Neural progenitor cell (in vitro differentiated cells): ENCODE measurements around the gene RGS10. TPM values are rescaled to one million over a fixed set of nuclear protein-coding genes. Genes with fewer than 3 reads are reported as not detected.

Experiments used
- DNase-seq: peaks from one replicate; pipeline ENCODE4 v3.0.0-alpha.2; 2016; ENCODE audit warnings: low spot score
- H2AFZ ChIP-seq: fragments of 200-600 bp; sonication (generic); replicated peaks from 2 replicates; pipeline ENCODE4 v1.6.1; 2016; ENCODE audit warnings: antibody characterized with exemption
- H3F3A ChIP-seq: fragments of 200-600 bp; sonication (generic); 2 replicates; pipeline ENCODE4 v1.6.1; 2016; ENCODE audit warnings: antibody characterized with exemption, low read depth
- H3K27ac ChIP-seq: fragments of 200-600 bp; sonication (generic); 2 replicates; pipeline ENCODE4 v1.5.1; 2016; ENCODE audit warnings: mild to moderate bottlenecking
- H3K27me3 ChIP-seq: fragments of 200-600 bp; sonication (generic); 2 replicates; pipeline ENCODE4 v1.6.1; 2016; ENCODE audit warnings: mild to moderate bottlenecking, moderate library complexity
- H3K36me3 ChIP-seq: fragments of 200-600 bp; sonication (generic); 2 replicates; pipeline ENCODE4 v1.5.1; 2016
- H3K4me1 ChIP-seq: fragments of 200-600 bp; sonication (generic); 2 replicates; pipeline ENCODE4 v1.6.1; 2016; ENCODE audit warnings: mixed run types
- H3K4me2 ChIP-seq: fragments of 200-600 bp; sonication (generic); 2 replicates; pipeline ENCODE4 v1.6.1; 2016
- H3K4me3 ChIP-seq: fragments of 200-600 bp; sonication (generic); 2 replicates; pipeline ENCODE4 v1.5.1; 2016
- H3K79me2 ChIP-seq: fragments of 200-600 bp; sonication (generic); 2 replicates; pipeline ENCODE4 v1.6.1; 2016; ENCODE audit warnings: low read depth
- H3K9ac ChIP-seq: fragments of 200-600 bp; sonication (generic); 2 replicates; pipeline ENCODE4 v1.6.1; 2016
- H3K9me3 ChIP-seq: fragments of 200-600 bp; sonication (generic); 2 replicates; pipeline ENCODE4 v1.5.1; 2016; ENCODE audit warnings: low read depth
- H4K20me1 ChIP-seq: fragments of 200-600 bp; sonication (generic); 2 replicates; pipeline ENCODE4 v1.6.1; 2016; ENCODE audit warnings: low read depth
- H3K27ac Mint-ChIP-seq: 3 replicates; pipeline ENCODE4 v1.8.0; 2021; ENCODE audit warnings: mixed read lengths
- H3K27me3 Mint-ChIP-seq: 2 replicates; pipeline ENCODE4 v1.8.0; 2022; ENCODE audit warnings: low read depth, mild to moderate bottlenecking, inconsistent platforms, moderate library complexity, mixed read lengths; ENCODE audit not compliant: insufficient read depth
- H3K36me3 Mint-ChIP-seq: 3 replicates; pipeline ENCODE4 v1.8.0; 2021; ENCODE audit warnings: mixed read lengths
- H3K4me1 Mint-ChIP-seq: 3 replicates; pipeline ENCODE4 v1.8.0; 2021; ENCODE audit warnings: mixed read lengths
- H3K4me3 Mint-ChIP-seq: 3 replicates; pipeline ENCODE4 v1.8.0; 2021; ENCODE audit warnings: mild to moderate bottlenecking, moderate library complexity, mixed read lengths
- H3K9me3 Mint-ChIP-seq: 3 replicates; pipeline ENCODE4 v1.8.0; 2020; ENCODE audit warnings: mixed read lengths
- EZH2 ChIP-seq: fragments of 200-600 bp; sonication (generic); IDR thresholded peaks from 2 replicates; pipeline ENCODE4 v1.6.1; 2017; ENCODE audit warnings: antibody characterized with exemption, mild to moderate bottlenecking, moderate library complexity
- EZH2phosphoT487 ChIP-seq: fragments of 200-600 bp; sonication (generic); IDR thresholded peaks from 2 replicates; pipeline ENCODE4 v1.6.1; 2017; ENCODE audit warnings: antibody characterized with exemption
- total RNA-seq: library from RNA; depleted of rRNA; stranded (reverse); fragments of >200 nt; gene quantifications from 2 replicates; pipeline ENCODE4 v1.2.3, GENCODE V29; 2015; ENCODE audit warnings: low replicate concordance
- TF ChIP-seq, protein P1 (sequence below): fragments of 200-600 bp; sonication (generic); IDR thresholded peaks from 2 replicates; pipeline ENCODE4 v1.5.1; 2017; ENCODE audit warnings: antibody characterized with exemption, mild to moderate bottlenecking

RGS10 gene
- total RNA-seq, 1 donor from 2014 or later: 12.0 TPM

DNA sequence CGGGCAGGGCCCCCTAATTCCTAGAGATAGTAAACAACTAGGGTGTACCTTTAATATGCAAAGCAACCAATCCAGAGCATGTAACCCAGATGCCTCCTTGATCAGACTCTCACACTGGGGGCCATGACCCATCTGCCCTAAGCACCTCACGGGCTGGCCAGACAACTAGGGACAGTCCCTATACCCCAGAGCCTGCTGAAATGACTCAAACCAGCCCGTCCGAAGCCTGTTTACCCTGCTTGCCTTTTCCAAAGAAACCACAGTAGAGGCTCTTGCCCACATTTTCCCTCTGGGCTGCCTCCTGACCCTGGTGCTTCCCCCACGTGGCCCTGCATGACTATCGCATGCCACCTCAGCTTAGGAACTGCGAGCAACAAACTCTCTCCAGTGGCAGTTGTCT lies 46.2 kb downstream of the RGS10 start:
- H3F3A ChIP-seq: no peaks in the 10 kb centered on the region
- peaks cover 7% of the 10 kb centered on the region for H3K27me3 Mint-ChIP-seq
- H3K36me3 ChIP-seq: no peaks in the 10 kb centered on the region
- no peaks in the 10 kb centered on the region for H3K9me3 Mint-ChIP-seq
- no peak overlapping the region for H3K4me3 Mint-ChIP-seq
- H3K36me3 Mint-ChIP-seq: no peaks in the 10 kb centered on the region
- H3K9ac ChIP-seq: no peak overlapping the region
- no peaks in the 10 kb centered on the region for H4K20me1 ChIP-seq
- H3K27ac ChIP-seq: no peak overlapping the region
- H3K9me3 ChIP-seq: no peaks in the 10 kb centered on the region
- H3K27ac Mint-ChIP-seq: no peak overlapping the region
- H3K4me1 Mint-ChIP-seq: peaks cover 20% of the 10 kb centered on the region
- H2AFZ ChIP-seq: no peak overlapping the region
- TF ChIP-seq EZH2 (no peak), EZH2phosphoT487 (no peak)
- TF ChIP-seq, protein P1, sequence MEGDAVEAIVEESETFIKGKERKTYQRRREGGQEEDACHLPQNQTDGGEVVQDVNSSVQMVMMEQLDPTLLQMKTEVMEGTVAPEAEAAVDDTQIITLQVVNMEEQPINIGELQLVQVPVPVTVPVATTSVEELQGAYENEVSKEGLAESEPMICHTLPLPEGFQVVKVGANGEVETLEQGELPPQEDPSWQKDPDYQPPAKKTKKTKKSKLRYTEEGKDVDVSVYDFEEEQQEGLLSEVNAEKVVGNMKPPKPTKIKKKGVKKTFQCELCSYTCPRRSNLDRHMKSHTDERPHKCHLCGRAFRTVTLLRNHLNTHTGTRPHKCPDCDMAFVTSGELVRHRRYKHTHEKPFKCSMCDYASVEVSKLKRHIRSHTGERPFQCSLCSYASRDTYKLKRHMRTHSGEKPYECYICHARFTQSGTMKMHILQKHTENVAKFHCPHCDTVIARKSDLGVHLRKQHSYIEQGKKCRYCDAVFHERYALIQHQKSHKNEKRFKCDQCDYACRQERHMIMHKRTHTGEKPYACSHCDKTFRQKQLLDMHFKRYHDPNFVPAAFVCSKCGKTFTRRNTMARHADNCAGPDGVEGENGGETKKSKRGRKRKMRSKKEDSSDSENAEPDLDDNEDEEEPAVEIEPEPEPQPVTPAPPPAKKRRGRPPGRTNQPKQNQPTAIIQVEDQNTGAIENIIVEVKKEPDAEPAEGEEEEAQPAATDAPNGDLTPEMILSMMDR: no peak
- H3K4me2 ChIP-seq: no peak overlapping the region
- no peaks in the 10 kb centered on the region for H3K27me3 ChIP-seq
- no peaks in the 10 kb centered on the region for H3K4me1 ChIP-seq
- no peaks in the 10 kb centered on the region for H3K79me2 ChIP-seq
- DNase-seq: no peak
- no peak overlapping the region for H3K4me3 ChIP-seq

DNA sequence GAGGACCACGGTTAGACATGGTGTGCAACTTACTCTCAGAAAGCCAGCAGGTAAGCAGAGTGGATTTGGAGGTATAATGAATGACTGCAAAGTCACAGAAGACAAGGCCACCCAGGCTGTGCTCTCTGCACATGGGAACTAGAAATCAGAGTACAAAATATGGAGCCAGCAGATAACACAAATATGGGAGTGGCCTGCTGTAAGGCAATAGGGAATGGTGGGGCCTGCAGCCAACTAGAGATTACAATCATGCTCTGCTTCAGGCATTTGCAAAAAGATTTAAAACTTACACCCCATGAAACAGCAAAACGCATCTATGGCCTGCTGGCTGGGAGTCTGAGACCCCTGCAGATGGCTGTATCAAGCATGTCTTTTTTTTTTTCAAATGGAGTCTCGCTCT lies 47.0 kb downstream of the RGS10 start:
- no peaks in the 10 kb centered on the region for H3K9me3 ChIP-seq
- H3K4me2 ChIP-seq: no peak overlapping the region
- H3K4me1 ChIP-seq: no peaks in the 10 kb centered on the region
- H3K27me3 Mint-ChIP-seq: peaks cover 7% of the 10 kb centered on the region
- peaks cover 18% of the 10 kb centered on the region for H3K4me1 Mint-ChIP-seq
- H3K27ac Mint-ChIP-seq: no peak overlapping the region
- no peak for TF ChIP-seq EZH2
- TF ChIP-seq EZH2phosphoT487: no peak
- TF ChIP-seq, protein P1: no peak
- H3K9me3 Mint-ChIP-seq: no peaks in the 10 kb centered on the region
- no peaks in the 10 kb centered on the region for H3F3A ChIP-seq
- no peak for DNase-seq
- H2AFZ ChIP-seq: no peak overlapping the region
- H3K9ac ChIP-seq: no peak overlapping the region
- no peak overlapping the region for H3K4me3 Mint-ChIP-seq
- no peaks in the 10 kb centered on the region for H3K27me3 ChIP-seq
- H4K20me1 ChIP-seq: no peaks in the 10 kb centered on the region
- H3K27ac ChIP-seq: no peak overlapping the region
- no peak overlapping the region for H3K4me3 ChIP-seq
- no peaks in the 10 kb centered on the region for H3K36me3 ChIP-seq
- H3K36me3 Mint-ChIP-seq: no peaks in the 10 kb centered on the region
- no peaks in the 10 kb centered on the region for H3K79me2 ChIP-seq

DNA sequence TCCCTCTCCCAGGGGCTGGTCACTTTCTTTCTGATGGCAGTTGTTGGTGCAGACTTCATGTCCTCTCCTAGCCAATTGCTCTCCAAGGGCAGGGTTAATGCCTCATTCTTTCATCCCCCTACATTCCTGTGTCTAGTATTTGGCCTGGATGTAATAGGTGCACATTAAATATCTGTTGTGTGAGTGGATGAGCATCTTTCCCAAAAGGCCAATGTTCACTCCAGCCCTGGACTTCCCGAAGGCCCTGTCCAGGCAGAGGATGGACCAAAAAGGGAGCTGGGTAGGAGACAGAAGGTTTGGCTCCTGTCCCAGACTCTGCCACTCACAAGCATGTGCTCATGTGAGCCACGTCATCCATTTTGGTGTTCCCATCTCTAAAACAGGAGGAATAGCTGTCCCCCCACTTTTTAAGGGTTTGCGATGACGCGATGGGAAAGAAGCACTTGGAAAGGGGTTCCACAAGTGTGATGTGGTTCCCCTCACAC lies 47.5 kb downstream of the RGS10 start:
- H3K9me3 Mint-ChIP-seq: no peaks in the 10 kb centered on the region
- H3K4me1 ChIP-seq: no peaks in the 10 kb centered on the region
- H3K36me3 Mint-ChIP-seq: no peaks in the 10 kb centered on the region
- H3F3A ChIP-seq: no peaks in the 10 kb centered on the region
- H3K27me3 ChIP-seq: no peaks in the 10 kb centered on the region
- no peak overlapping the region for H3K27ac ChIP-seq
- H3K9me3 ChIP-seq: no peaks in the 10 kb centered on the region
- H3K27ac Mint-ChIP-seq: no peak overlapping the region
- H3K4me1 Mint-ChIP-seq: peaks cover 15% of the 10 kb centered on the region
- no peak overlapping the region for H3K4me3 Mint-ChIP-seq
- H4K20me1 ChIP-seq: no peaks in the 10 kb centered on the region
- H3K4me3 ChIP-seq: no peak overlapping the region
- H3K9ac ChIP-seq: no peak overlapping the region
- no peak overlapping the region for H2AFZ ChIP-seq
- DNase-seq: no peak
- peaks cover 5% of the 10 kb centered on the region for H3K27me3 Mint-ChIP-seq
- no peaks in the 10 kb centered on the region for H3K36me3 ChIP-seq
- no peaks in the 10 kb centered on the region for H3K79me2 ChIP-seq
- no peak overlapping the region for H3K4me2 ChIP-seq
- no peak for TF ChIP-seq EZH2
- no peak for TF ChIP-seq EZH2phosphoT487
- TF ChIP-seq, protein P1: no peak
